GM19043 (cell line): Measurements from ENCODE around the gene ACVR1.
A peak's percentile ranks its signal among the peaks of the same experiment; 100 is the strongest.

ENCODE experiments used
- ATAC-seq: cut with Tn5 transposase; IDR thresholded peaks from one replicate; pipeline ENCODE4 v1.9.1; 2021; ENCODE audit warnings: low read depth; ENCODE audit not compliant: unreplicated experiment

Gene ACVR1

GRCh38 chr2:157876066-157876785 is at the start of gene ACVR1:
ACVR1 (minus strand) TSS chr2:157876330; CDS start chr2:157799493, 76,837 bp downstream.
- ATAC-seq = peak; percentile 77

GRCh38 chr2:157925071-157925470 is 48.9 kb upstream of the ACVR1 start:
- ATAC-seq = no peak

- no peak for ATAC-seq
These were observed 47.6 kb upstream of the ACVR1 start for GRCh38 chr2:157923598-157924217.

- no peak for ATAC-seq
These were observed 46.7 kb upstream of the ACVR1 start for GRCh38 chr2:157922815-157923214.

- ATAC-seq = no peak
These were observed 46.2 kb upstream of the ACVR1 start for GRCh38 chr2:157922336-157922735.

- ATAC-seq = no peak
These were observed 44.6 kb upstream of the ACVR1 start for GRCh38 chr2:157920736-157921135.

GRCh38 chr2:157919181-157919580 is 43.1 kb upstream of the ACVR1 start:
- ATAC-seq = no peak

- no peak for ATAC-seq
These were observed 42.2 kb upstream of the ACVR1 start for GRCh38 chr2:157918319-157918718.

- ATAC-seq = no peak
These were observed 35.6 kb upstream of the ACVR1 start for GRCh38 chr2:157911750-157912149.

GRCh38 chr2:157911246-157911645 is 35.1 kb upstream of the ACVR1 start:
- ATAC-seq = no peak

- ATAC-seq = no peak
These were observed 29.0 kb upstream of the ACVR1 start for GRCh38 chr2:157905092-157905491.

GRCh38 chr2:157903626-157904025 is 27.5 kb upstream of the ACVR1 start:
- no peak for ATAC-seq

GRCh38 chr2:157903151-157903550 is 27.0 kb upstream of the ACVR1 start:
- no peak for ATAC-seq

- no peak for ATAC-seq
These were observed 26.6 kb upstream of the ACVR1 start for GRCh38 chr2:157902692-157903091.

GRCh38 chr2:157901325-157901724 is 25.2 kb upstream of the ACVR1 start:
- no peak for ATAC-seq

- ATAC-seq = no peak
These were observed 24.6 kb upstream of the ACVR1 start for GRCh38 chr2:157900684-157901083.

- ATAC-seq = no peak
These were observed 24.1 kb upstream of the ACVR1 start for GRCh38 chr2:157900203-157900602.

- peak; percentile 73 for ATAC-seq
These were observed 23.2 kb upstream of the ACVR1 start for GRCh38 chr2:157899125-157899839.

GRCh38 chr2:157898591-157898996 is 22.5 kb upstream of the ACVR1 start:
- ATAC-seq = no peak

GRCh38 chr2:157897106-157897971 is 21.2 kb upstream of the ACVR1 start:
- peak; percentile 38 for ATAC-seq

GRCh38 chr2:157895531-157895930 is 19.4 kb upstream of the ACVR1 start:
- ATAC-seq = no peak
